ENCODE data around the gene PRKCZ. TPM values are rescaled to one million over a fixed set of nuclear protein-coding genes. Genes with fewer than 3 reads are reported as not detected.

Gene PRKCZ
- total and polyA plus RNA-seq, 9 of the 15 experiments (the other 6 are each of a cell fraction or from before 2014, with no cell fraction given), result 0.07 to 3.1 (median 1.3) TPM

DNA sequence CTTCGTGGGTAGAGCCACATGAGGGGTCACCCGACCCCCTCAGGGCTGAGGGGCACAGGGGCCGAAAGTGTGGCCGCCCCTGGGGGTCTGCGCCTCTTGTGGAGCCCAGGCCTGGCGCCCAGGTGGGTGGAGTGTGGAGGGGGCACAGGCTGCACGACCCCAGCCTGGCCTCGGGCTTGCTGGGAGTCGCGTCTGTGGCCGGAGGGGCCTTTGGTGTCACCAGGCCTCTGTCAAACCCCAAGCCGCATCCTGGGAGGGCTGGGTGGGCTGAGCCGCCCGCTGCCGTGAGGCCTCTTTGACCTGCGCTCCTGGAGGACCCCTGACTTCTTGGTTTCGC lies 83.6 kb downstream of the PRKCZ start:
- Histone ChIP-seq H3K36me3 (ENCODE audit: control insufficient read depth, insufficient read depth, low read length) (no peaks in the 10 kb centered on the region), H3K9ac (ENCODE audit: insufficient read depth in 1 of 2, low read depth in 2 of 2, low read length in 2 of 2) (peak overlapping the region; percentile 56 to 78; a peak in 3 of 4 replicates), H3K79me2 (ENCODE audit: control insufficient read depth, insufficient read depth, low read length) (no peaks in the 10 kb centered on the region), H3K9me1 (ENCODE audit: control insufficient read depth, insufficient read depth, low read length) (peaks cover 7% of the 10 kb centered on the region), H3K27ac (ENCODE audit: extremely low read depth, low read depth, low read length) (0 out of 3 replicates have a peak overlapping the region, but pooled peaks have one; percentile 34), H3K9me3 (replicated peaks; ENCODE audit: control insufficient read depth, insufficient read depth, low read depth, low read length) (no peaks in the 10 kb centered on the region), H3K4me1 (replicated peaks in 1 of 2; ENCODE audit: control insufficient read depth in 2 of 2, insufficient read depth in 2 of 2, low read length in 2 of 2) (peaks cover 8 to 43% of the 10 kb centered on the region in 2 experiments), H3K4me3 (peak overlapping the region; percentile 35), H3K4me2 (ENCODE audit: insufficient read depth, low read length) (peak overlapping the region; percentile 80), H2AFZ (ENCODE audit: low read depth, low read length) (peak overlapping the region; percentile 95), H4K20me1 (replicated peaks; ENCODE audit: control insufficient read depth, insufficient read depth, low read length) (0 out of 2 replicates have a peak, but pooled peaks cover 12% of the 10 kb centered on the region), H3K27me3 (ENCODE audit: control insufficient read depth in 2 of 2, insufficient read depth in 2 of 2, low read length in 2 of 2) (peaks cover 50 to 69% of the 10 kb centered on the region in 2 experiments)
- TF ChIP-seq L3MBTL2 (IDR thresholded peaks at IDR 0.05), result 0 out of 2 replicates have a peak, but pooled peaks have one; percentile 6
- TF ChIP-seq CBFB (CRISPR knock-in tag; IDR thresholded peaks at IDR 0.05), result peak; percentile 77; the same call in 1 of the 2 replicates
- no peak for TF ChIP-seq SREBF1 (IDR thresholded peaks at IDR 0.05; ENCODE audit: borderline replicate concordance, low read depth, low read length)
- TF ChIP-seq RBM14 (IDR thresholded peaks at IDR 0.05; ENCODE audit: borderline replicate concordance, insufficient read depth, low read depth, low read length), result 0 out of 2 replicates have a peak, but pooled peaks have one; percentile 42
- TF ChIP-seq, protein P1, sequence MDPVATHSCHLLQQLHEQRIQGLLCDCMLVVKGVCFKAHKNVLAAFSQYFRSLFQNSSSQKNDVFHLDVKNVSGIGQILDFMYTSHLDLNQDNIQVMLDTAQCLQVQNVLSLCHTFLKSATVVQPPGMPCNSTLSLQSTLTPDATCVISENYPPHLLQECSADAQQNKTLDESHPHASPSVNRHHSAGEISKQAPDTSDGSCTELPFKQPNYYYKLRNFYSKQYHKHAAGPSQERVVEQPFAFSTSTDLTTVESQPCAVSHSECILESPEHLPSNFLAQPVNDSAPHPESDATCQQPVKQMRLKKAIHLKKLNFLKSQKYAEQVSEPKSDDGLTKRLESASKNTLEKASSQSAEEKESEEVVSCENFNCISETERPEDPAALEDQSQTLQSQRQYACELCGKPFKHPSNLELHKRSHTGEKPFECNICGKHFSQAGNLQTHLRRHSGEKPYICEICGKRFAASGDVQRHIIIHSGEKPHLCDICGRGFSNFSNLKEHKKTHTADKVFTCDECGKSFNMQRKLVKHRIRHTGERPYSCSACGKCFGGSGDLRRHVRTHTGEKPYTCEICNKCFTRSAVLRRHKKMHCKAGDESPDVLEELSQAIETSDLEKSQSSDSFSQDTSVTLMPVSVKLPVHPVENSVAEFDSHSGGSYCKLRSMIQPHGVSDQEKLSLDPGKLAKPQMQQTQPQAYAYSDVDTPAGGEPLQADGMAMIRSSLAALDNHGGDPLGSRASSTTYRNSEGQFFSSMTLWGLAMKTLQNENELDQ (CRISPR knock-in tag; IDR thresholded peaks at IDR 0.05; ENCODE audit: borderline replicate concordance), result no peak; the same call in 1 of the 2 replicates
- TF ChIP-seq MYC (IDR thresholded peaks at IDR 0.05; ENCODE audit: low read depth, low read length), result no peak
- peak; percentile 31; the same call in 1 of the 2 replicates for TF ChIP-seq MYC (CRISPR knock-in tag; IDR thresholded peaks at IDR 0.05; ENCODE audit: borderline replicate concordance, low read depth)
- TF ChIP-seq BMI1 (IDR thresholded peaks at IDR 0.05; ENCODE audit: low read length), result no peak
- TF ChIP-seq ZBTB7A (IDR thresholded peaks at IDR 0.05; ENCODE audit: borderline replicate concordance, control insufficient read depth, low read depth, low read length), result peak; percentile 1; the same call in 1 of the 2 replicates
- 0 out of 2 replicates have a peak, but pooled peaks have one; percentile 24 for TF ChIP-seq ELF2 (CRISPR knock-in tag; IDR thresholded peaks at IDR 0.05)
- TF ChIP-seq SUPT5H (IDR thresholded peaks at IDR 0.05), result 0 out of 2 replicates have a peak, but pooled peaks have one; percentile 1
- TF ChIP-seq ILK (tag; IDR thresholded peaks at IDR 0.05; ENCODE audit: borderline replicate concordance, low read depth), result no peak
- no peak for TF ChIP-seq CBFA2T2 (conservative IDR thresholded peaks at IDR 0.05)
- ATAC-seq (no peak), DNase-seq (ENCODE audit: extremely low read depth in 1 of 4, low spot score in 3 of 4) (no peak), FAIRE-seq (no peak)
- ChIA-PET CTCF (ENCODE audit: low intra/inter-chr PET ratio) (no interaction called here), POLR2A (interaction anchor here (0.9 kb wide), 1 partner anchor 30 kb away, joined by 3 read pairs; no protein-coding TSS in a partner anchor)
- intact Hi-C loops (cut with micrococcal nuclease) (loop anchor here (2.0 kb wide), 1 partner anchor 41 kb away; no protein-coding TSS in a partner anchor), in situ Hi-C loops (cut with MboI) (no loop called here)
- 56% methylated on average over 17 of the region's 17 CpGs for WGBS (ENCODE audit: insufficient coverage, low coverage, missing lambda C conversion rate)
- no TSS peak for BruUV-seq (replicated peaks)
